Activated CD8-positive, alpha-beta memory T cell treated with anti-CD3 and anti-CD28 coated beads for 24 hours (primary cell): ENCODE results near the gene TLCD1.

ENCODE experiments used
- DNase-seq: peaks from one replicate; pipeline ENCODE4 v3.0.0-alpha.2; 2020

The TLCD1 gene

GRCh38 chr17:28682655-28683054, 43.4 kb downstream of the TLCD1 start:
- DNase-seq, result no peak

GRCh38 chr17:28675980-28676379, 50.1 kb downstream of the TLCD1 start:
- no peak for DNase-seq

- no peak for DNase-seq
These were observed 50.5 kb downstream of the TLCD1 start for GRCh38 chr17:28675490-28675889.
